ENCODE data around the gene TNFRSF8. TPM values are rescaled to one million over a fixed set of nuclear protein-coding genes. Genes with fewer than 3 reads are reported as not detected.

Gene TNFRSF8
- polyA plus RNA-seq, 1 of the 3 experiments (the other 2 are of a cell fraction) = 0.07 TPM

- no peak for DNase-seq
- ChIA-PET CTCF (interaction anchor here (1.6 kb wide), 1 partner anchor 19 kb away, joined by 4 read pairs; no protein-coding TSS in a partner anchor), POLR2A (no interaction called here)
- H3K9me3 ChIP-seq = no peaks in the 10 kb centered on the region
- no peak overlapping the region for H3K9ac ChIP-seq
- no peaks in the 10 kb centered on the region for H3K36me3 ChIP-seq (replicated peaks in 1 of 2; ENCODE audit: control insufficient read depth in 1 of 2, insufficient read depth in 2 of 2, low read length in 1 of 2)
- no peaks in the 10 kb centered on the region for H3K9me2 ChIP-seq
- TF ChIP-seq CHD2 (IDR thresholded peaks at IDR 0.05; ENCODE audit: low read length, partially characterized antibody) (no peak), RXRA (IDR thresholded peaks at IDR 0.05; ENCODE audit: borderline replicate concordance, low read depth) (no peak), ZBTB33 (IDR thresholded peaks at IDR 0.05; ENCODE audit: borderline replicate concordance, low read depth) (no peak), YY1 (IDR thresholded peaks at IDR 0.05; ENCODE audit: low read depth) (no peak), EP300 (IDR thresholded peaks at IDR 0.05; ENCODE audit: borderline replicate concordance in 1 of 2, low read depth in 1 of 2, low read length in 1 of 2) (no peak), RFX5 (IDR thresholded peaks at IDR 0.05; ENCODE audit: low read length) (no peak), MXI1 (IDR thresholded peaks at IDR 0.05; ENCODE audit: low read depth, low read length) (no peak), NRF1 (IDR thresholded peaks at IDR 0.05; ENCODE audit: low read depth, low read length) (no peak), ELF1 (IDR thresholded peaks at IDR 0.05) (no peak), POLR2AphosphoS5 (IDR thresholded peaks at IDR 0.05; ENCODE audit: low read depth, low read length) (no peak), USF2 (IDR thresholded peaks at IDR 0.05; ENCODE audit: borderline replicate concordance, low read depth, low read length) (no peak), GABPA (IDR thresholded peaks at IDR 0.05; ENCODE audit: low read depth) (no peak), MEF2A (IDR thresholded peaks at IDR 0.05; ENCODE audit: borderline replicate concordance, low read depth) (no peak), TAF1 (IDR thresholded peaks at IDR 0.05; ENCODE audit: borderline replicate concordance, low read depth, low read length) (no peak), FOSL2 (IDR thresholded peaks at IDR 0.05; ENCODE audit: borderline replicate concordance, low read depth) (no peak), TEAD4 (IDR thresholded peaks at IDR 0.05; ENCODE audit: borderline replicate concordance, insufficient read depth) (no peak), TCF12 (IDR thresholded peaks at IDR 0.05) (no peak)
- TF ChIP-seq, protein P1, sequence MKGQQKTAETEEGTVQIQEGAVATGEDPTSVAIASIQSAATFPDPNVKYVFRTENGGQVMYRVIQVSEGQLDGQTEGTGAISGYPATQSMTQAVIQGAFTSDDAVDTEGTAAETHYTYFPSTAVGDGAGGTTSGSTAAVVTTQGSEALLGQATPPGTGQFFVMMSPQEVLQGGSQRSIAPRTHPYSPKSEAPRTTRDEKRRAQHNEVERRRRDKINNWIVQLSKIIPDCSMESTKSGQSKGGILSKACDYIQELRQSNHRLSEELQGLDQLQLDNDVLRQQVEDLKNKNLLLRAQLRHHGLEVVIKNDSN (IDR thresholded peaks at IDR 0.05; ENCODE audit: borderline replicate concordance, low read depth) = no peak
- H3K4me3 ChIP-seq (ENCODE audit: low read depth in 2 of 2, low read length in 1 of 2) = no peak overlapping the region
- H3K4me2 ChIP-seq = no peak overlapping the region
- H4K20me1 ChIP-seq (ENCODE audit: insufficient read depth) = no peaks in the 10 kb centered on the region
- H2AFZ ChIP-seq (ENCODE audit: low read depth) = no peak overlapping the region
- H3K79me2 ChIP-seq (ENCODE audit: insufficient read depth) = no peaks in the 10 kb centered on the region
- H3K4me1 ChIP-seq (ENCODE audit: control insufficient read depth in 1 of 2, insufficient read depth in 2 of 2, low read depth in 1 of 2, low read length in 1 of 2) = peaks cover 6 to 7% of the 10 kb centered on the region in 2 experiments; a peak in 2 of 4 replicates
- H3F3A ChIP-seq (replicated peaks; ENCODE audit: insufficient read depth) = no peaks in the 10 kb centered on the region
- no peak overlapping the region for H3K27ac ChIP-seq (ENCODE audit: low read depth in 2 of 2, low read length in 1 of 2)
- 51% methylated on average over 3 of the region's 3 CpGs for WGBS (ENCODE audit: low lambda C conversion rate)
- H3K27me3 ChIP-seq (ENCODE audit: insufficient read depth) = peaks cover 38% of the 10 kb centered on the region
Measured at GRCh38 chr1:12060500-12060899, 2.6 kb upstream of the TNFRSF8 start.
